Fibroblast of skin of right quadriceps (primary cell): ENCODE measurements around the gene CACNA1D.
"Not testable (repeated sequence)": the region's sequence is repeated elsewhere in the genome, so short reads cannot be mapped to it uniquely, and the experiment has no call there.

Source experiments
- DNase-seq: peaks from one replicate; pipeline ENCODE4 v3.0.0-alpha.2; 2013

The CACNA1D gene

GRCh38 chr3:53530205-53530604 lies 35.8 kb downstream of the CACNA1D start:
- no peak for DNase-seq

- no peak for DNase-seq
Observed at GRCh38 chr3:53531749-53532148, 37.3 kb downstream of the CACNA1D start.

- DNase-seq = no peak
Observed at GRCh38 chr3:53533472-53533871, 39.1 kb downstream of the CACNA1D start.

- no peak for DNase-seq
Observed at GRCh38 chr3:53534216-53534615, 39.8 kb downstream of the CACNA1D start.

GRCh38 chr3:53534676-53535400 lies 40.4 kb downstream of the CACNA1D start:
- no peak for DNase-seq

- DNase-seq = no peak
Observed at GRCh38 chr3:53536282-53536681, 41.9 kb downstream of the CACNA1D start.

- no peak for DNase-seq
Observed at GRCh38 chr3:53544357-53544756, 49.9 kb downstream of the CACNA1D start.

GRCh38 chr3:53545310-53545995 lies 51.0 kb downstream of the CACNA1D start:
- DNase-seq = no peak

- DNase-seq = no peak
Observed at GRCh38 chr3:53545996-53546359, 51.6 kb downstream of the CACNA1D start.

- DNase-seq = no peak
Observed at GRCh38 chr3:53547327-53547726, 52.9 kb downstream of the CACNA1D start.

GRCh38 chr3:53550005-53550620 lies 55.7 kb downstream of the CACNA1D start:
- DNase-seq = no peak

GRCh38 chr3:53551324-53551723 lies 56.9 kb downstream of the CACNA1D start:
- no peak for DNase-seq

GRCh38 chr3:53552730-53553129 lies 58.3 kb downstream of the CACNA1D start:
- DNase-seq = no peak

GRCh38 chr3:53553200-53553599 lies 58.8 kb downstream of the CACNA1D start:
- DNase-seq = no peak

GRCh38 chr3:53554559-53555067 lies 60.2 kb downstream of the CACNA1D start:
- no peak for DNase-seq

GRCh38 chr3:53555068-53555588 lies 60.7 kb downstream of the CACNA1D start:
- DNase-seq = no peak

- no peak for DNase-seq
Observed at GRCh38 chr3:53566461-53567145, 72.2 kb downstream of the CACNA1D start.

- no peak for DNase-seq
Observed at GRCh38 chr3:53570081-53570480, 75.7 kb downstream of the CACNA1D start.

GRCh38 chr3:53570709-53571108 lies 76.3 kb downstream of the CACNA1D start:
- DNase-seq = no peak

- DNase-seq = no peak
Observed at GRCh38 chr3:53571264-53571663, 76.9 kb downstream of the CACNA1D start.

- not testable (repeated sequence) for DNase-seq
Observed at GRCh38 chr3:53572184-53572583, 77.8 kb downstream of the CACNA1D start.

- DNase-seq = no peak
Observed at GRCh38 chr3:53577506-53577905, 83.1 kb downstream of the CACNA1D start.

GRCh38 chr3:53579636-53580035 lies 85.2 kb downstream of the CACNA1D start:
- no peak for DNase-seq
